Uterus (tissue), 4 donors: ENCODE results near the gene PSEN2. TPM values are rescaled to one million over a fixed set of nuclear protein-coding genes. Genes with fewer than 3 reads are reported as not detected.
"Not testable (repeated sequence)": the region's sequence is repeated elsewhere in the genome, so short reads cannot be mapped to it uniquely, and the experiment has no call there.

Experiments used
- DNase-seq, 2 donors: peaks; one replicate each; pipeline ENCODE4 v3.0.0-alpha.2; 2019 to 2020
- H3K27ac ChIP-seq, 2 donors: fragments of 200-600 bp; sonication (generic); 1 replicate in 1 of 2; 2 replicates in 1 of 2; pipeline ENCODE4 v1.5.1; 2016 to 2018
- H3K27me3 ChIP-seq, 2 donors: fragments of 200-600 bp; sonication (generic); one replicate each; pipeline ENCODE4 v1.5.1; 2018 to 2019; ENCODE audit warnings: control low read depth in 1 of 2
- H3K36me3 ChIP-seq, 2 donors: fragments of 200-600 bp; sonication (generic); one replicate each; pipeline ENCODE4 v1.5.1; 2019; ENCODE audit warnings: control low read depth in 1 of 2
- H3K4me1 ChIP-seq, 2 donors: fragments of 200-600 bp; sonication (generic); one replicate each; pipeline ENCODE4 v1.5.1; 2018 to 2019; ENCODE audit warnings: control low read depth in 1 of 2
- H3K4me3 ChIP-seq, 2 donors: fragments of 200-600 bp; sonication (generic); 1 replicate in 1 of 2; 2 replicates in 1 of 2; pipeline ENCODE4 v1.5.1; 2018 to 2019; ENCODE audit warnings: mild to moderate bottlenecking in 1 of 2
- H3K9me3 ChIP-seq, 2 donors: fragments of 200-600 bp; sonication (generic); one replicate each; pipeline ENCODE4 v1.5.1; 2019; ENCODE audit warnings: control low read depth in 1 of 2
- POLR2A ChIP-seq, 2 donors: fragments of 450-650 bp; IDR thresholded peaks; one replicate each; pipeline ENCODE4 v1.6.1; 2016; ENCODE audit warnings: antibody characterized with exemption in 2 of 2, mild to moderate bottlenecking in 1 of 2, moderate library complexity in 1 of 2
- intact Hi-C: fragments of 100-400 bp; cut with DNase I; formaldehyde crosslinking; loops from one replicate; pipeline ENCODE4 v1.15.1; 2023; ENCODE audit warnings: low total_unique reads
- total RNA-seq, 4 donors: library from RNA; depleted of rRNA in 3 of 4; stranded (reverse); fragments of >200 nt in 3 of 4; gene quantifications; one replicate each; pipeline versions ENCODE4 v1.1.0 to v1.2.4, GENCODE V29; 2014 to 2023
- TF ChIP-seq, protein P1 (sequence below), 4 experiments: fragments of 200-600 bp in 2 of 4; fragments of 450-650 bp in 2 of 4; sonication (generic) in 2 of 4; IDR thresholded peaks; one replicate each; pipeline ENCODE4 v1.5.1; 2016 to 2019; ENCODE audit warnings: antibody characterized with exemption in 4 of 4, mild to moderate bottlenecking in 2 of 4, moderate library complexity in 1 of 4
- donor health status: DM: yes; HTN: yes; CAD: no.

Gene PSEN2
- total RNA-seq, 4 donors from 2014 or later: 12.8 to 80.9 (median 31.3) TPM

DNA sequence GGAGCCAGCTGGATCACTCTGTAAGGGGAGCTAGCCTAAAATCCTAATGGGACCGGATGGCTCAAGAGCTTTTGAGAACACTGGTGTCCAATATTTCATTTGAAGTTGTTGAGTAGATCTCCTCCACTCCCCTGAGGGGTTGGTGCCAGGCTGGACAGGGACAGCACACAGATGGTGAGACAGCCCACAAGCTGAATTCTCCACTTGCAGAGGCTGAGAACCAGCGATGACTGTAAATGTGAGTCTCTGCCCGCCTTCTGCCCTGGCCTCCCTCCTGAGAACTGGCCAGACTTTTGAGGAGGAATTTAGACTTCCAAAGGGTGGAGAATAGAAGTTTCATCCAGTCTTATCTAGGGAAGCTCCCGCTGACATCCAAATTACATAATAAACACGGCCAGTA lies 49.2 kb downstream of the PSEN2 start:
- H3K9me3 ChIP-seq: no peaks in the 10 kb centered on the region
- no peaks in the 10 kb centered on the region for H3K4me1 ChIP-seq
- peak overlapping the region in 1 of 2 donors; percentile 12 for H3K27ac ChIP-seq
- DNase-seq: no peak
- no peaks in the 10 kb centered on the region for H3K36me3 ChIP-seq
- no peak for TF ChIP-seq POLR2A (IDR thresholded peaks at IDR 0.05)
- TF ChIP-seq, protein P1, sequence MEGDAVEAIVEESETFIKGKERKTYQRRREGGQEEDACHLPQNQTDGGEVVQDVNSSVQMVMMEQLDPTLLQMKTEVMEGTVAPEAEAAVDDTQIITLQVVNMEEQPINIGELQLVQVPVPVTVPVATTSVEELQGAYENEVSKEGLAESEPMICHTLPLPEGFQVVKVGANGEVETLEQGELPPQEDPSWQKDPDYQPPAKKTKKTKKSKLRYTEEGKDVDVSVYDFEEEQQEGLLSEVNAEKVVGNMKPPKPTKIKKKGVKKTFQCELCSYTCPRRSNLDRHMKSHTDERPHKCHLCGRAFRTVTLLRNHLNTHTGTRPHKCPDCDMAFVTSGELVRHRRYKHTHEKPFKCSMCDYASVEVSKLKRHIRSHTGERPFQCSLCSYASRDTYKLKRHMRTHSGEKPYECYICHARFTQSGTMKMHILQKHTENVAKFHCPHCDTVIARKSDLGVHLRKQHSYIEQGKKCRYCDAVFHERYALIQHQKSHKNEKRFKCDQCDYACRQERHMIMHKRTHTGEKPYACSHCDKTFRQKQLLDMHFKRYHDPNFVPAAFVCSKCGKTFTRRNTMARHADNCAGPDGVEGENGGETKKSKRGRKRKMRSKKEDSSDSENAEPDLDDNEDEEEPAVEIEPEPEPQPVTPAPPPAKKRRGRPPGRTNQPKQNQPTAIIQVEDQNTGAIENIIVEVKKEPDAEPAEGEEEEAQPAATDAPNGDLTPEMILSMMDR (IDR thresholded peaks at IDR 0.05): no peak
- H3K4me3 ChIP-seq: no peak overlapping the region
- H3K27me3 ChIP-seq: no peaks in the 10 kb centered on the region
- intact Hi-C loops: no loop called here

DNA sequence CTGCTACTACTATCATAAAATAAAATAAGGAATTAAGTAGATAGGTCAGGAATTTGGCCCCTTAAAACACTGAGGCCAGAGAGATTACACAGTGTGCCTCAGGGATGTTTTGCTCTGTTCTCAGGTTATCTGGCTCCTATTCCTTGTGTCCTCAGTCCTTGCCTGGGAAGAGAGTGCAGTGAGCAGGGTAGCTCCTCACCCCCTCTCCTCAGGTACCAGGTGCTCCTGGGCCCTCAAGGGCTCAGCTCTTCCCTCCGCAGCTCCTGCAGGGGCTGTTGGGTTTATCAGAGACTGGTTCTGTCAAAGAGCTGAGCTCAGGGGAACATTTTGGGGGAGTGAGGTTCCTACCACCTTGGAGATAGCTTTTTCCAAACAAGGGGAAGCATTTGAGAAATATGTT lies 49.6 kb downstream of the PSEN2 start:
- no peak for DNase-seq
- intact Hi-C loops: no loop called here

DNA sequence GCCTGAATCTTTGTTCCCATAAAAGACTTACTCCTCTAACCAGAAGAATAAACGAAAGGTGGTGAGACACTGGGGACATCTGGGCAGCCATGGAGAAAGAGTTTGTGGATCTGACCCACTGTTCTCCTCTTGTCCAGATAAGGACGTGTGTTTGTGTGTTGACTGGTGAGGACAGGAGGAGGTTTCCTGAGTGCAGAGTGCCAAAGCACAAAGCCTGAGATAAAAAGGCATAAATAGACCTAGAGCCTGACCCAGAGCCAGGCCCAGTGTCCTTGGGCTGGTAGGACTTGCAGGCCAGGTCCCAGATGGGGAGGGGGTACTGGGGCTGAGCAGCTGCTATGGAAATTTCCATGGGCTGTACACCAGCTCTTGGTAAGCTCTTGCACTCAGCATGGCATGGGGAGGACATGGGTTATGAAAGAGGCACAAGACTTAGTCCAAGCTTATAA lies 50.1 kb downstream of the PSEN2 start:
- Histone ChIP-seq H3K36me3 (no peaks in the 10 kb centered on the region), H3K27me3 (no peaks in the 10 kb centered on the region), H3K9me3 (no peaks in the 10 kb centered on the region), H3K4me1 (no peaks in the 10 kb centered on the region), H3K4me3 (no peak overlapping the region), H3K27ac (no peak overlapping the region)
- TF ChIP-seq, protein P1 (IDR thresholded peaks at IDR 0.05): no peak
- no peak for TF ChIP-seq POLR2A (IDR thresholded peaks at IDR 0.05)
- intact Hi-C loops: no loop called here
- DNase-seq: no peak

More for the DNA sequence above, 49.6 kb downstream of the PSEN2 start:
- H3K36me3 ChIP-seq: no peaks in the 10 kb centered on the region
- H3K27ac ChIP-seq: peak overlapping the region in 1 of 2 donors; percentile 12
- H3K27me3 ChIP-seq: no peaks in the 10 kb centered on the region
- no peaks in the 10 kb centered on the region for H3K9me3 ChIP-seq
- H3K4me3 ChIP-seq: no peak overlapping the region
- no peaks in the 10 kb centered on the region for H3K4me1 ChIP-seq
- no peak for TF ChIP-seq POLR2A (IDR thresholded peaks at IDR 0.05)
- TF ChIP-seq, protein P1 (IDR thresholded peaks at IDR 0.05): no peak

DNA sequence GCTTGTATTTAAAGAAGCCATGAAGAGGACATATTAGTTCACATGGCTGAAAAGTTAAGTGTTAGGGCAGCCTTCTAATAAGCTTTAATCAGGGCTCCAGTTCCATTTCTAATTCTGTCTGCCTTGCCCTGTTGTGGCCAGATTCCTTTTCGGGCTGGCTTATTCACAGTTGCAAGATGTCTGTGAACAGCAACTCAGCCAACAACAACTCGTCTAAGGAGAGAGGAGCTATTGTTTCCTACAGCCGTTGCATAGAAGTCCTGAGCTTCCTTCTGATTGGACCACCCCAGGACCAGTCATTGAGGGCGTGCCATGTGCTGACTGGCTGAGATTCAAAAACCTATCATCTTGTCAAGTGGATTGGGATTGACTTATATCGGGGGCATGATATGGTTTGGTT lies 51.1 kb downstream of the PSEN2 start:
- no peak overlapping the region for H3K4me3 ChIP-seq
- no peaks in the 10 kb centered on the region for H3K27me3 ChIP-seq
- no peaks in the 10 kb centered on the region for H3K9me3 ChIP-seq
- H3K36me3 ChIP-seq: no peaks in the 10 kb centered on the region
- no peak for TF ChIP-seq POLR2A (IDR thresholded peaks at IDR 0.05)
- intact Hi-C loops: no loop called here
- H3K4me1 ChIP-seq: no peaks in the 10 kb centered on the region
- DNase-seq: no peak
- H3K27ac ChIP-seq: no peak overlapping the region

DNA sequence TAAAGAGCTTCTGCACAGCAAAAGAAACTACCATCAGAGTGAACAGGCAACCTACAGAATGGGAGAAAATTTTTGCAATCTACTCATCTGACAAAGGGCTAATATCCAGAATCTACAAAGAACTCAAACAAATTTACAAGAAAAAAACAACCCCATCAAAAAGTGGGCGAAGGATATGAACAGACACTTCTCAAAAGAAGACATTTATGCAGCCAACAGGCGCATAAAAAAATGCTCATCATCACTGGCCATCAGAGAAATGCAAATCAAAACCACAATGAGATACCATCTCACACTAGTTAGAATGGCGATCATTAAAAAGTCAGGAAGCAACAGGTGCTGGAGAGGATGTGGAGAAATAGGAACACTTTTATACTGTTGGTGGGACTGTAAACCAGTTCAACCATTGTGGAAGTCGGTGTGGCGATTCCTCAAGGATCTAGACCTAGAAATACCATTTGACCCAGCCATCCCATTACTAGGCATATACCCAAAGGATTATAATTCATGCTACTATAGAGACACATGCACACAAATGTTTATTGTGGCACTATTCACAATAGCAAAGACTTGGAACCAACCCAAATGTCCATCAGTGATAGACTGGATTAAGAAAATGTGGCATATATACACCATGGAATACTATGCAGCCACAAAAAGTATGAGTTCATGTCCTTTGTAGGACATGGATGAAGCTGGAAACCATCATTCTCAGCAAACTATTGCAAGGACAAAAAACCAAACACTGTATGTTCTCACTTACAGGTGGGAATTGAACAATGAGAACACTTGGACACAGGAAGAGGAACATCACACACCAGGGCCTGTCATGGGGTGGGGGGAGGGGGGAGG lies 59.1 kb downstream of the PSEN2 start:
- H3K4me1 ChIP-seq, H3K27ac ChIP-seq, H3K4me3 ChIP-seq, DNase-seq, H3K27me3 ChIP-seq, H3K9me3 ChIP-seq, intact Hi-C loops, H3K36me3 ChIP-seq: not testable (repeated sequence)

DNA sequence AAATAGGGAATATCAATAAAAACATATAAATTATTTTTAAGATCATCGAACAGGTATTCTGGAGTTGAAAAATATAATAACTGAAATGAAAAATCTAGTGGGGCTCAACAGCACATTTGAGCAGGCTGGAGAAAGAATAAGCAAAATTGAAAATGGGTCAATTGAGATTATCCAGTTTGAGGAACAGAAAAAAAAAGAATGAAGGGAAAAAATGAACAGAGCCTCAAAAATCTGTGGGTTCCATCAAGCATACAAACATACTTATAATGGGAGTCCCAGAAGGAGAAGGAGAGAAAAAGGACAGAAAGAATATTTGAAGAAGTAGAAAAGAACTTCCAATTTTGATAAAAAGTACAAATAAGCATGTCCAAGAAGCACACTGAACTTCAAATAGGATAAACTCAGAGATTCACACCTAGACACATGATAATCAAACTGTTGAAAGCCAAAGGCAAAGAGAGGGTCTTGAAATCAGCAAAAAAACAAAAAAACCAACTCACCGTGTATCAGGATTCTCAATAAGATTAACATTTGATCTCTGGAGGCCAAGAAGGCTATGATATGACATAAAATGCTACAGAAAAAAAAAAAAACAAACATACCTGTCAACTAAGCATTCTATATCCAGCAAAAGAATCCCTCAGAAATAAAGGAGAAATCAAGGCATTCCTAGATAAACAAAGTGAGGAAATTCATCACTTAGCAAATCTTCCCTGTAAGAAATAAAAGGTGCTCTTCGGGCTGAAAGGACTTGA lies 64.2 kb downstream of the PSEN2 start:
- Histone ChIP-seq H3K36me3 (no peaks in the 10 kb centered on the region), H3K27me3 (no peaks in the 10 kb centered on the region), H3K27ac (no peak overlapping the region), H3K4me1 (peaks cover 0 to 2% of the 10 kb centered on the region in 2 donors), H3K4me3 (no peak overlapping the region), H3K9me3 (peaks cover 0 to 13% of the 10 kb centered on the region in 2 donors)
- DNase-seq: no peak
- intact Hi-C loops: no loop called here
- TF ChIP-seq, protein P1 (IDR thresholded peaks at IDR 0.05): no peak
- no peak for TF ChIP-seq POLR2A (IDR thresholded peaks at IDR 0.05)
